Measurements from ENCODE around the gene TSPAN14. TPM values are rescaled to one million over a fixed set of nuclear protein-coding genes. Genes with fewer than 3 reads are reported as not detected.

The TSPAN14 gene
- total RNA-seq, 4 donors from 2014 or later: 17.9 to 50.5 (median 38.4) TPM

- intact Hi-C loops (cut with DNase I): no loop called here
- 86% methylated on average over 11 of the region's 14 CpGs for WGBS
- Histone ChIP-seq H3K4me3 (no peak overlapping the region), H3K27ac (replicated peaks in 1 of 4) (peak overlapping the region; percentile 50 to 78 (median 70)), H3K27me3 (no peaks in the 10 kb centered on the region), H3K9me3 (no peaks in the 10 kb centered on the region), H3K36me3 (no peaks in the 10 kb centered on the region), H3K4me1 (peaks cover 86 to 100% (median 95%) of the 10 kb centered on the region in 4 donors)
- no peak for DNase-seq (ENCODE audit: extremely low spot score)
- TF ChIP-seq CTCF (IDR thresholded peaks at IDR 0.05) (peak in 1 of 3 experiments; percentile 5), POLR2A (IDR thresholded peaks at IDR 0.05; ENCODE audit: low read depth) (no peak)
Measured at GRCh38 chr10:80500572-80501380, 46.7 kb downstream of the TSPAN14 start.

GRCh38 chr10:80501381-80501912 lies 47.3 kb downstream of the TSPAN14 start:
- H3K9me3 ChIP-seq: no peaks in the 10 kb centered on the region
- intact Hi-C loops (cut with DNase I): no loop called here

GRCh38 chr10:80501913-80502521 lies 47.9 kb downstream of the TSPAN14 start:
- WGBS: 83% methylated on average over 13 of the region's 13 CpGs
- no peak for DNase-seq (ENCODE audit: extremely low spot score)
- no peak overlapping the region for H3K4me3 ChIP-seq
- H3K4me1 ChIP-seq: peaks cover 89 to 97% (median 94%) of the 10 kb centered on the region in 4 donors
- TF ChIP-seq CTCF (IDR thresholded peaks at IDR 0.05) (no peak), POLR2A (IDR thresholded peaks at IDR 0.05; ENCODE audit: low read depth) (no peak), EP300 (IDR thresholded peaks at IDR 0.05) (no peak), POLR2AphosphoS5 (IDR thresholded peaks at IDR 0.05) (no peak)
- peaks cover 0 to 4% (median 3%) of the 10 kb centered on the region in 4 donors for H3K36me3 ChIP-seq
- no peaks in the 10 kb centered on the region for H3K27me3 ChIP-seq
- intact Hi-C loops (cut with DNase I): no loop called here
- H3K9me3 ChIP-seq: no peaks in the 10 kb centered on the region
- H3K27ac ChIP-seq (replicated peaks in 1 of 4): peak overlapping the region; percentile 36 to 65 (median 56)

More at GRCh38 chr10:80501381-80501912, 47.3 kb downstream of the TSPAN14 start:
- Histone ChIP-seq H3K36me3 (no peaks in the 10 kb centered on the region), H3K27ac (replicated peaks in 1 of 4) (peak overlapping the region; percentile 16 to 65 (median 50)), H3K27me3 (no peaks in the 10 kb centered on the region), H3K4me3 (no peak overlapping the region), H3K4me1 (peaks cover 93 to 100% (median 95%) of the 10 kb centered on the region in 4 donors)
- no peak for DNase-seq (ENCODE audit: extremely low spot score)
- TF ChIP-seq POLR2A (IDR thresholded peaks at IDR 0.05; ENCODE audit: low read depth) (no peak), POLR2AphosphoS5 (IDR thresholded peaks at IDR 0.05) (no peak), CTCF (IDR thresholded peaks at IDR 0.05) (no peak), EP300 (IDR thresholded peaks at IDR 0.05) (no peak)
- WGBS: 88% methylated on average over 2 of the region's 3 CpGs

- H3K27me3 ChIP-seq: no peaks in the 10 kb centered on the region
- H3K36me3 ChIP-seq: peaks cover 0 to 12% (median 8%) of the 10 kb centered on the region in 4 donors
- WGBS: 88% methylated on average over 13 of the region's 13 CpGs
- H3K4me1 ChIP-seq: peaks cover 80 to 92% (median 85%) of the 10 kb centered on the region in 4 donors
- no peaks in the 10 kb centered on the region for H3K9me3 ChIP-seq
- no peak for DNase-seq (ENCODE audit: extremely low spot score)
- intact Hi-C loops (cut with DNase I): no loop called here
- no peak overlapping the region for H3K4me3 ChIP-seq
- TF ChIP-seq CTCF (IDR thresholded peaks at IDR 0.05) (no peak), EP300 (IDR thresholded peaks at IDR 0.05) (no peak), POLR2AphosphoS5 (IDR thresholded peaks at IDR 0.05) (no peak), POLR2A (IDR thresholded peaks at IDR 0.05; ENCODE audit: low read depth) (no peak)
- peak overlapping the region; percentile 57 to 71 (median 64) for H3K27ac ChIP-seq (replicated peaks in 1 of 4)
Measured at GRCh38 chr10:80502621-80503583, 48.8 kb downstream of the TSPAN14 start.

All from esophagus muscularis mucosa (tissue), 4 donors.